K562 (cell line): Measurements from ENCODE around the gene INTS1. TPM values are rescaled to one million over a fixed set of nuclear protein-coding genes. Genes with fewer than 3 reads are reported as not detected.

Source experiments
- CXXC5 ChIP-seq: fragments of 250-450 bp; sonication (Bioruptor Pico); IDR thresholded peaks from 2 replicates; pipeline ENCODE4 v1.8.0; 2022; ENCODE audit warnings: inconsistent platforms, mild to moderate bottlenecking, moderate library complexity
- ETV1 ChIP-seq: fragments of 450-650 bp; conservative IDR thresholded peaks from 2 replicates; pipeline ENCODE4 v1.6.1; 2016; ENCODE audit warnings: missing genetic modification characterization, control low read depth, low read depth, missing compliant biosample characterization
- FOXK2 ChIP-seq, 2 experiments: fragments of 450-650 bp; IDR thresholded peaks in 1 of 2; conservative IDR thresholded peaks in 1 of 2; 2 replicates each; pipeline ENCODE4 v1.6.1; 2016; ENCODE audit warnings: low read depth in 2 of 2, mild to moderate bottlenecking in 1 of 2
- HLTF ChIP-seq: fragments of 450-650 bp; IDR thresholded peaks from 2 replicates; pipeline ENCODE4 v1.6.1; 2016
- MCM5 ChIP-seq: fragments of 450-650 bp; IDR thresholded peaks from 2 replicates; pipeline ENCODE4 v1.6.1; 2016; ENCODE audit warnings: low read depth
- NFATC3 ChIP-seq: fragments of 450-650 bp; IDR thresholded peaks from 2 replicates; pipeline ENCODE4 v1.6.1; 2017; ENCODE audit warnings: mild to moderate bottlenecking
- NR3C1 ChIP-seq: sonication (generic); formaldehyde crosslinking; IDR thresholded peaks from 2 replicates; pipeline ENCODE4 v1.8.1; 2022; ENCODE audit warnings: missing genetic modification reagents
- POLR2AphosphoS5 ChIP-seq: IDR thresholded peaks from 2 replicates; pipeline ENCODE4 v1.6.1; 2011; ENCODE audit warnings: mild to moderate bottlenecking, low read depth, low read length, moderate library complexity; ENCODE audit not compliant: control insufficient read depth, insufficient read depth
- SNIP1 ChIP-seq: fragments of 450-650 bp; IDR thresholded peaks from 2 replicates; pipeline ENCODE4 v1.7.1; 2017; ENCODE audit warnings: low read depth, mild to moderate bottlenecking
- ZBTB7A ChIP-seq: IDR thresholded peaks from 2 replicates; pipeline ENCODE4 v1.6.1; 2011; ENCODE audit warnings: low read depth, mild to moderate bottlenecking, low read length, moderate library complexity, borderline replicate concordance; ENCODE audit not compliant: control insufficient read depth
- ZNF561 ChIP-seq: fragments of 450-650 bp; formaldehyde crosslinking; conservative IDR thresholded peaks from 2 replicates; pipeline ENCODE4 v1.4.0; 2020; ENCODE audit warnings: mild to moderate bottlenecking, moderate library complexity
- polyA plus RNA-seq, 8 experiments: library from polyadenylated mRNA; depleted of rRNA in 4 of 8; stranded (reverse) in 5 of 8; unstranded in 3 of 8; fragments of >200 nt; fragmentation: Nextera tagmentation in 2 of 8; fragmentation: Illumina TruSeq in 1 of 8; extraction: Ambion mirVana in 2 of 8; extraction: Trizol in 1 of 8; gene quantifications; 2 replicates each; pipeline versions ENCODE4 v1.2.1 to v1.2.3, GENCODE V29; 2011 to 2014; ENCODE audit warnings: inconsistent platforms in 1 of 8, missing spikeins in 1 of 8
- total RNA-seq, 7 experiments: library from RNA; depleted of rRNA in 6 of 7; stranded (reverse); fragments of >200 nt in 6 of 7; fragmentation: Illumina TruSeq in 2 of 7; extraction: Trizol in 2 of 7; gene quantifications; 2 replicates each; pipeline versions ENCODE4 v1.2.1 to v1.2.3, GENCODE V29; 2011 to 2021; ENCODE audit warnings: low replicate concordance in 1 of 7
- TF ChIP-seq, protein P1 (sequence below): fragments of 250-450 bp; sonication (Bioruptor Pico); IDR thresholded peaks from 2 replicates; pipeline ENCODE4 v1.4.0; 2020; ENCODE audit warnings: mild to moderate bottlenecking, moderate library complexity
- TF ChIP-seq, protein P2 (sequence below), 2 experiments: fragments of 450-650 bp; formaldehyde crosslinking in 1 of 2; IDR thresholded peaks; 2 replicates each; pipeline versions ENCODE4 v1.4.0 to v1.6.1; 2014 to 2020; ENCODE audit warnings: mild to moderate bottlenecking in 2 of 2, borderline replicate concordance in 1 of 2, low read depth in 1 of 2

The INTS1 gene
- total and polyA plus RNA-seq, 9 of the 15 experiments (the other 6 are each of a cell fraction or from before 2014, with no cell fraction given) = 0.34 to 119 (median 18.5) TPM

DNA sequence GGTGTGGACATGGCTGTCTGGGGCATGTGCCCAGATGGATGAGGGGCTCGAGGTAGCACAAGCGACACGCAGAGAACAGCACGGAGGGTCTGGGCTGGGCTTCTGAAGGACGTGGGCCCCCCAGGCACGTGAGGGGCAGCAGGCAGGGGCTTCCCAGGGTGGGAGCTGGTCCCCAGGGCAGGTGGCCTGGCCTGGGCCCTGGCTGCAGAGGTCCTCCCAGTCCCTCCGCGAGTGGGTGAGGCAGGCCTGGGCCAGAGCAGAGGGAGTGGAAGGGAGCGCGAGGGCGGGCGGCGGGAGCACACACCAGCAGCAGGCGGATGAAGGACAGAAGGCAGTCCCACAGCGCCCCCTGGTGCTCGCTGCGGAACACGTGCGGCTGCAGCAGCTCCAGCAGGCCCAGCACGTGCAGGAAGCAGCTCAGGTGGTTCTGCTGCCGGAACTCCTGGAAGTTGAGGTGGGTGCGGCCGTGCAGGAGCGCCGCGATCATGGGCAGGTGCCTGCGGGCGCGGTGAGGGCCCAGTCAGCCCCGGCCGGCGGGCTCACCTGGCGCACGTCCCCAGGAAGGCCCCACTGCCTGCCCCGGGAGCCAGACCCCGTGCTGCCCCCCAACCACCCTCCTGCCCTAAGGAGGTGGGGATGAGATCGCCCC is 30.2 kb downstream of the INTS1 start (continued):
- TF ChIP-seq POLR2AphosphoS5 (no peak), ZNF561 (CRISPR knock-in tag) (no peak), ZBTB7A (no peak), CXXC5 (peak; percentile 59), NR3C1 (CRISPR knock-in tag) (no peak), ETV1 (peak; percentile 42), NFATC3 (no peak), MCM5 (no peak), HLTF (0 out of 2 replicates have a peak, but pooled peaks have one; percentile 34), SNIP1 (no peak), FOXK2 (conservative IDR thresholded peaks at IDR 0.05 in 1 of 2, IDR thresholded peaks at IDR 0.05 in 1 of 2; ENCODE audit: low read depth in 2 of 2) (peak; percentile 40 to 66; a peak in 2 of 4 replicates)
- TF ChIP-seq, protein P1, sequence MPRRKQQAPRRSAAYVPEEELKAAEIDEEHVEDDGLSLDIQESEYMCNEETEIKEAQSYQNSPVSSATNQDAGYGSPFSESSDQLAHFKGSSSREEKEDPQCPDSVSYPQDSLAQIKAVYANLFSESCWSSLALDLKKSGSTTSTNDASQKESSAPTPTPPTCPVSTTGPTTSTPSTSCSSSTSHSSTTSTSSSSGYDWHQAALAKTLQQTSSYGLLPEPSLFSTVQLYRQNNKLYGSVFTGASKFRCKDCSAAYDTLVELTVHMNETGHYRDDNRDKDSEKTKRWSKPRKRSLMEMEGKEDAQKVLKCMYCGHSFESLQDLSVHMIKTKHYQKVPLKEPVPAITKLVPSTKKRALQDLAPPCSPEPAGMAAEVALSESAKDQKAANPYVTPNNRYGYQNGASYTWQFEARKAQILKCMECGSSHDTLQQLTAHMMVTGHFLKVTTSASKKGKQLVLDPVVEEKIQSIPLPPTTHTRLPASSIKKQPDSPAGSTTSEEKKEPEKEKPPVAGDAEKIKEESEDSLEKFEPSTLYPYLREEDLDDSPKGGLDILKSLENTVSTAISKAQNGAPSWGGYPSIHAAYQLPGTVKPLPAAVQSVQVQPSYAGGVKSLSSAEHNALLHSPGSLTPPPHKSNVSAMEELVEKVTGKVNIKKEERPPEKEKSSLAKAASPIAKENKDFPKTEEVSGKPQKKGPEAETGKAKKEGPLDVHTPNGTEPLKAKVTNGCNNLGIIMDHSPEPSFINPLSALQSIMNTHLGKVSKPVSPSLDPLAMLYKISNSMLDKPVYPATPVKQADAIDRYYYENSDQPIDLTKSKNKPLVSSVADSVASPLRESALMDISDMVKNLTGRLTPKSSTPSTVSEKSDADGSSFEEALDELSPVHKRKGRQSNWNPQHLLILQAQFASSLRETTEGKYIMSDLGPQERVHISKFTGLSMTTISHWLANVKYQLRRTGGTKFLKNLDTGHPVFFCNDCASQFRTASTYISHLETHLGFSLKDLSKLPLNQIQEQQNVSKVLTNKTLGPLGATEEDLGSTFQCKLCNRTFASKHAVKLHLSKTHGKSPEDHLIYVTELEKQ (CRISPR knock-in tag) = no peak
- TF ChIP-seq, protein P2, sequence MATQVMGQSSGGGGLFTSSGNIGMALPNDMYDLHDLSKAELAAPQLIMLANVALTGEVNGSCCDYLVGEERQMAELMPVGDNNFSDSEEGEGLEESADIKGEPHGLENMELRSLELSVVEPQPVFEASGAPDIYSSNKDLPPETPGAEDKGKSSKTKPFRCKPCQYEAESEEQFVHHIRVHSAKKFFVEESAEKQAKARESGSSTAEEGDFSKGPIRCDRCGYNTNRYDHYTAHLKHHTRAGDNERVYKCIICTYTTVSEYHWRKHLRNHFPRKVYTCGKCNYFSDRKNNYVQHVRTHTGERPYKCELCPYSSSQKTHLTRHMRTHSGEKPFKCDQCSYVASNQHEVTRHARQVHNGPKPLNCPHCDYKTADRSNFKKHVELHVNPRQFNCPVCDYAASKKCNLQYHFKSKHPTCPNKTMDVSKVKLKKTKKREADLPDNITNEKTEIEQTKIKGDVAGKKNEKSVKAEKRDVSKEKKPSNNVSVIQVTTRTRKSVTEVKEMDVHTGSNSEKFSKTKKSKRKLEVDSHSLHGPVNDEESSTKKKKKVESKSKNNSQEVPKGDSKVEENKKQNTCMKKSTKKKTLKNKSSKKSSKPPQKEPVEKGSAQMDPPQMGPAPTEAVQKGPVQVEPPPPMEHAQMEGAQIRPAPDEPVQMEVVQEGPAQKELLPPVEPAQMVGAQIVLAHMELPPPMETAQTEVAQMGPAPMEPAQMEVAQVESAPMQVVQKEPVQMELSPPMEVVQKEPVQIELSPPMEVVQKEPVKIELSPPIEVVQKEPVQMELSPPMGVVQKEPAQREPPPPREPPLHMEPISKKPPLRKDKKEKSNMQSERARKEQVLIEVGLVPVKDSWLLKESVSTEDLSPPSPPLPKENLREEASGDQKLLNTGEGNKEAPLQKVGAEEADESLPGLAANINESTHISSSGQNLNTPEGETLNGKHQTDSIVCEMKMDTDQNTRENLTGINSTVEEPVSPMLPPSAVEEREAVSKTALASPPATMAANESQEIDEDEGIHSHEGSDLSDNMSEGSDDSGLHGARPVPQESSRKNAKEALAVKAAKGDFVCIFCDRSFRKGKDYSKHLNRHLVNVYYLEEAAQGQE (IDR thresholded peaks at IDR 0.05; ENCODE audit: borderline replicate concordance) = peak; percentile 91
- TF ChIP-seq, protein P2 (CRISPR knock-in tag; IDR thresholded peaks at IDR 0.05; ENCODE audit: low read depth) = no peak; the same call in 1 of the 2 replicates
